ENCODE measurements around the gene STX7.
"Not testable (repeated sequence)": the region's sequence is repeated elsewhere in the genome, so short reads cannot be mapped to it uniquely, and the experiment has no call there.

Gene STX7

DNA sequence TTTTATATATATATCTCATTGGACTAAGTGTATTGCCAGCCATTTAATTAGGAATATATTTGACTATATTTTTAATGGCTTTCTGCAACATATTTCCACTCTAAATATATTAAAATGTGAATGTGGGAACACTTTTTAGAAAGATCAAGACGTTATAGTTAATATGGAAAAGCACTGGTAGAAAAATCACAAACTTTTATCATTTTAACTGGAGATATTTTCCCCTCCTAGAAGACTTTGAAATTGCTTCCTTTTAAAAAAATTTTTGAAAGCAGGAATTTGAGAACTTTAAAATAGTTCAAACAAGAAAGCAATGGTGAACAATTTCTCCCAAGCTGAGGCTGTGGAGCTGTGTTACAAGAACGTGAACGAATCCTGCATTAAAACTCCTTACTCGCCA, 25.1 kb upstream of the STX7 start, which contains the start of gene TAAR9:
Gene TAAR9 (plus strand): TSS at position 301 of the 400 bp plus-strand sequence. CDS start 13 bp downstream, at position 314.
- TF ChIP-seq, protein P1, sequence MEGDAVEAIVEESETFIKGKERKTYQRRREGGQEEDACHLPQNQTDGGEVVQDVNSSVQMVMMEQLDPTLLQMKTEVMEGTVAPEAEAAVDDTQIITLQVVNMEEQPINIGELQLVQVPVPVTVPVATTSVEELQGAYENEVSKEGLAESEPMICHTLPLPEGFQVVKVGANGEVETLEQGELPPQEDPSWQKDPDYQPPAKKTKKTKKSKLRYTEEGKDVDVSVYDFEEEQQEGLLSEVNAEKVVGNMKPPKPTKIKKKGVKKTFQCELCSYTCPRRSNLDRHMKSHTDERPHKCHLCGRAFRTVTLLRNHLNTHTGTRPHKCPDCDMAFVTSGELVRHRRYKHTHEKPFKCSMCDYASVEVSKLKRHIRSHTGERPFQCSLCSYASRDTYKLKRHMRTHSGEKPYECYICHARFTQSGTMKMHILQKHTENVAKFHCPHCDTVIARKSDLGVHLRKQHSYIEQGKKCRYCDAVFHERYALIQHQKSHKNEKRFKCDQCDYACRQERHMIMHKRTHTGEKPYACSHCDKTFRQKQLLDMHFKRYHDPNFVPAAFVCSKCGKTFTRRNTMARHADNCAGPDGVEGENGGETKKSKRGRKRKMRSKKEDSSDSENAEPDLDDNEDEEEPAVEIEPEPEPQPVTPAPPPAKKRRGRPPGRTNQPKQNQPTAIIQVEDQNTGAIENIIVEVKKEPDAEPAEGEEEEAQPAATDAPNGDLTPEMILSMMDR (conservative IDR thresholded peaks at IDR 0.05; ENCODE audit: low read depth, low read length), result no peak

DNA sequence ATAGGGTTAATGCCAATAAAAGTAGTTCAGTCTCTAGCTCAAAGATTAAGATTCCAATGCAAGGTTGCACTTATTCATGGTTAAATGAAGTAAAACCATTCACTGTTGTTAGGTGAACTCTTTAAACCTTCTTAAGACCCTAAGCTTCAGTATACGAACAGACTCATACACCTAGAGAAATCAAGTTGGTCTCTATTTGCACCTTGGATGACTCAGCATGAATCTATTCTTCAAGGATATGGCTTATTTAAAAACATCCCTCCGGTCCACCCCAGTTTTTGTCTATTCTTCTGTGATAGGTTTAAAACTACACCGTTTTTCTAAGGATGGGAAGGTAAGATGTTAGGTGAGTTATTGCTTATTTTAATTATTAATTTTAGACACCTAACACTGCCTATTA, 24.2 kb upstream of the STX7 start:
- H3K4me3 ChIP-seq (ENCODE audit: low read depth, low read length), result no peak overlapping the region
- TF ChIP-seq, protein P1 (conservative IDR thresholded peaks at IDR 0.05; ENCODE audit: low read depth, low read length), result no peak
- no peak for DNase-seq (ENCODE audit: low read depth)

More for the DNA sequence above, 25.1 kb upstream of the STX7 start, which contains the start of gene TAAR9:
- no peak for DNase-seq (ENCODE audit: low read depth)
- no peak within 1 kb of the TSS for H3K4me3 ChIP-seq (ENCODE audit: low read depth, low read length)

DNA sequence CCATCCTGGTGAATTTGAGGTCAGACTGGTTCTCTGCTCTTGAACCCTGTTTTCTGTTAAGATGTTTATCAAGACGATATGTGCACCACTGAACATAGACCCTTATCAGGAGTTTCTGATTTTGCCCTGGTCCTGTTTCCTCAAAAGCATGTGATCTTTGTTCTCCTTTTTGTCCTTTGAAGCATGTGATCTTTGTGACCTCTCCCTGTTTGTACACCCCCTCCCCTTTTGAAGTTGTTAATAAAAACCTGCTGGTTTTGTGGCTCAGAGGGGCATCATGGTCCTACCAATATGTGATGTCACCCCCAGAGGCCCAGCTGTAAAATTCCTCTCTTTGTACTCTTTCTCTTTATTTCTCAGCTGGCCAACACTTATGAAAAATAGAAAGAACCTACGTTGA, 21.6 kb upstream of the STX7 start:
- not testable (repeated sequence) for DNase-seq (ENCODE audit: low read depth); H3K4me3 ChIP-seq (ENCODE audit: low read depth, low read length)

DNA sequence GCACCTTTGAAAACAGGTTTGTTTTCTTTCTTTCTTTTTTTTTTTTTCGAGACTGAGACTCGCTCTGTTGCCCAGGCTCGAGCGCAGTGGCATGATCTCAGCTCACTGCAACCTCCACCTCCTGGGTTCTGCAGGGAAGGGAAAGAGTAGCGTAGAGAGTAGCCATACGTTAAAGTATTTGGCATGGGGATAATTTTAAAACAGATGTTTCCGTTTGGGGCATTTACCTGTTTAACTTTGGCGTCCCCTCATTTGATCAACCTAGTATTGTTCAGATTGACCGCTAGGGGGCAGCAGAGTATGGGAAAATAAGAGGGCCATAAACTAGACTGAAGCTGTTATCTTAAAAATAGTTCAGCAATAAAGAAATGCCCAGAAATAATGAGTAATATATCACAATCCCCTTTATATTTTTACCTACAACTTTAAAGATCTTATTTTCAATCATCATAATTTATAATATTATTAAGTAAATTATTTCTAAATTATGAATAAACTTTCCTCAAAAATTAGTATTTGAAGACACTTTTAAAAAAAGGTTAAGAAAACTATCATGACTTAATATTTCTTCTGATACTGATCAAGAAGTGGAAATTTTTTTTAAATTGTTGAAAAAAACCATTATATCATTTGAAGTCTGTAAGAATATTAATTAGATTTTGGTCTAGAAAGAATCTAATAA, 17.5 kb upstream of the STX7 start:
- TF ChIP-seq, protein P1 (conservative IDR thresholded peaks at IDR 0.05; ENCODE audit: low read depth, low read length), result peak; percentile 71
- no peak overlapping the region for H3K4me3 ChIP-seq (ENCODE audit: low read depth, low read length)
- peak; percentile 84 for DNase-seq (ENCODE audit: low read depth)

DNA sequence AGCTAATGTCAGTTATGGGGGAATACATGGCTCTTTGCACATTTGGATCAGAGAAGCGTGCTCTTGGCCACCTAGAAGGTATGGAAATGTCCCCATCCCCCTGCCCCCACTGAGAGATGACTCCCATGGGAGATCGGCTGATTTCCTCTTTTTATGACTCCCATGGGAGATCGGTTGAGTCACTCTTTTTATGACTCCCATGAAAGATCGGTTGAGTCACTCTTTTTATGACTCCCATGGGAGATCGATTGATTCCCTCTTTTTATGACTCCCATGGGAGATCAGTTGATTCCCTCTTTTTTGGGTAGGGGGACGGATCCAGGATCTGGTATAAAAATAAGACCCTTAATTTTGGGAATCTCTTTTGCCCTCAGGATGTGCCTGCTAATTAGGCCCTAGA, 14.9 kb upstream of the STX7 start:
- TF ChIP-seq, protein P1 (conservative IDR thresholded peaks at IDR 0.05; ENCODE audit: low read depth, low read length), result no peak
- no peak overlapping the region for H3K4me3 ChIP-seq (ENCODE audit: low read depth, low read length)
- no peak for DNase-seq (ENCODE audit: low read depth)

DNA sequence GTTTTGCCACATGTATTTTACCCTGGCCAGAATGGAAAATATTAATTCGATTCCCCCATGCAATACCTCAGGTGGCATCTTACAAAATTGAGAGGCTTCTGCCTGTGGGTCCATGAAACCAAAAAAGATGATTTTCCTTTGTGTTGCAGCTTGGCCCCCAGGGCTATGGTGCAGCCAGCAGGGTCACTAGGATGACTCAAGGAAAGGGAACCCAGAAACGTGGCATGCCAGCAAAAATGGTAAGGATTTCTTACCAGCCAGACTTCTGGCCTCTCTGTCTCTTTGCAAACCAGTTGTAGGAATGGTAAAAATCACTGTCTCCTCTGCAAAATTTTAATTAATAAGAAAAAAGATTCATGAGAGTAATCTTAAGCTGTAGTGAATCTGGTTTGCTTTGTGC, 13.5 kb upstream of the STX7 start:
- no peak overlapping the region for H3K4me3 ChIP-seq (ENCODE audit: low read depth, low read length)
- TF ChIP-seq, protein P1 (conservative IDR thresholded peaks at IDR 0.05; ENCODE audit: low read depth, low read length), result no peak
- no peak for DNase-seq (ENCODE audit: low read depth)

DNA sequence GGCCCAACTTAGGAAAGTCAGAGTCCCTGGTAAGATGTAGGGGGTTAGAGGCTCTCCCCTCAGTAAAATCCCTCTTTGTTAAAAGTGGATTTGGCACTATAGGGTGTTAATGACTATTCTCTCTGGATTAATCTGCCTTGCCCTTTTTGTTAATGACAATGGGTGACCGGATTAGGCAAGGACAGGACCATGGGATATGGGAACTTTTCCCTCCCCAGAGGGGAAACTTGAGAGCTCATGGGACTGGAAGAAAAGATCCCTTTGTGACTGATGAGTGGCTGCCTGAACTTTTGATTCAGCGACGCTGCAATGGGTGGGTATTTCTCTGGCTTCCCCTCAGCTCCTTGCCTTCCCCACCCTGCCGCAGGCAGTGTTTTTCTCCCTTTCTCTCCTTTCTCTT, 12.9 kb upstream of the STX7 start:
- no peak for DNase-seq (ENCODE audit: low read depth)
- no peak overlapping the region for H3K4me3 ChIP-seq (ENCODE audit: low read depth, low read length)
- TF ChIP-seq, protein P1 (conservative IDR thresholded peaks at IDR 0.05; ENCODE audit: low read depth, low read length), result no peak
